H9 (cell line): Measurements from ENCODE around the gene JARID2. TPM values are rescaled to one million over a fixed set of nuclear protein-coding genes. Genes with fewer than 3 reads are reported as not detected.

Source experiments
- DNase-seq: peaks from one replicate; pipeline ENCODE4 v3.0.0-alpha.2; 2017
- H2AFZ ChIP-seq: one replicate; pipeline ENCODE4 v1.6.1; 2013; ENCODE audit warnings: mild to moderate bottlenecking, low read length, control low read depth, moderate library complexity
- H2AK5ac ChIP-seq: 2 replicates; pipeline ENCODE4 v1.6.1; 2013; ENCODE audit warnings: low read length, control low read depth, mixed read lengths; ENCODE audit not compliant: insufficient read length
- H2BK120ac ChIP-seq: one replicate; pipeline ENCODE4 v1.6.1; 2013; ENCODE audit warnings: low read depth, mild to moderate bottlenecking, low read length, control low read depth, inconsistent platforms; ENCODE audit not compliant: poor library complexity, severe bottlenecking
- H2BK12ac ChIP-seq: 2 replicates; pipeline ENCODE4 v1.6.1; 2013; ENCODE audit warnings: low read length, control low read depth, mixed read lengths, low read depth; ENCODE audit not compliant: insufficient read length
- H2BK15ac ChIP-seq: 2 replicates; pipeline ENCODE4 v1.6.1; 2013; ENCODE audit warnings: low read depth, low read length, control low read depth
- H2BK20ac ChIP-seq: one replicate; pipeline ENCODE4 v1.6.1; 2013; ENCODE audit warnings: low read depth, mild to moderate bottlenecking, low read length, control low read depth, inconsistent platforms; ENCODE audit not compliant: poor library complexity, severe bottlenecking
- H2BK5ac ChIP-seq: 2 replicates; pipeline ENCODE4 v1.6.1; 2013; ENCODE audit warnings: low read length, control low read depth, mixed read lengths; ENCODE audit not compliant: insufficient read length
- H3K14ac ChIP-seq: 2 replicates; pipeline ENCODE4 v1.6.1; 2013; ENCODE audit warnings: low read length, control low read depth; ENCODE audit not compliant: insufficient read depth
- H3K18ac ChIP-seq: 2 replicates; pipeline ENCODE4 v1.6.1; 2013; ENCODE audit warnings: low read depth, mild to moderate bottlenecking, mixed read lengths, low read length, control low read depth; ENCODE audit not compliant: insufficient read length
- H3K23ac ChIP-seq: 2 replicates; pipeline ENCODE4 v1.6.1; 2013; ENCODE audit warnings: low read length, control low read depth, mixed read lengths, low read depth; ENCODE audit not compliant: insufficient read length
- H3K23me2 ChIP-seq: 2 replicates; pipeline ENCODE4 v1.6.1; 2013; ENCODE audit warnings: low read depth, mild to moderate bottlenecking, mixed read lengths, low read length, control low read depth; ENCODE audit not compliant: insufficient read length, poor library complexity, severe bottlenecking
- H3K27ac ChIP-seq: 2 replicates; pipeline ENCODE4 v1.5.1; 2013; ENCODE audit warnings: low read length, control low read depth, mixed read lengths, low read depth; ENCODE audit not compliant: insufficient read length
- H3K27me3 ChIP-seq: 2 replicates; pipeline ENCODE4 v1.6.1; 2013; ENCODE audit warnings: low read length, control low read depth, inconsistent platforms; ENCODE audit not compliant: insufficient read depth
- H3K4ac ChIP-seq: 2 replicates; pipeline ENCODE4 v1.6.1; 2013; ENCODE audit warnings: low read depth, mild to moderate bottlenecking, control low read depth, inconsistent platforms, low read length, moderate library complexity
- H3K4me1 ChIP-seq: 2 replicates; pipeline ENCODE4 v1.6.1; 2013; ENCODE audit warnings: low read length, control low read depth, inconsistent platforms; ENCODE audit not compliant: insufficient read depth
- H3K4me2 ChIP-seq: 2 replicates; pipeline ENCODE4 v1.6.1; 2013; ENCODE audit warnings: low read length, control low read depth, mixed read lengths; ENCODE audit not compliant: insufficient read length, insufficient read depth
- H3K56ac ChIP-seq: 2 replicates; pipeline ENCODE4 v1.6.1; 2013; ENCODE audit warnings: low read depth, mild to moderate bottlenecking, mixed read lengths, low read length, control low read depth; ENCODE audit not compliant: insufficient read length
- H3K79me1 ChIP-seq: 2 replicates; pipeline ENCODE4 v1.6.1; 2013; ENCODE audit warnings: low read depth, mild to moderate bottlenecking, moderate library complexity, low read length, control low read depth, inconsistent platforms; ENCODE audit not compliant: insufficient read depth, poor library complexity, severe bottlenecking
- H3K79me2 ChIP-seq: 2 replicates; pipeline ENCODE4 v1.6.1; 2013; ENCODE audit warnings: low read length, control low read depth, inconsistent platforms; ENCODE audit not compliant: insufficient read depth
- H3K9ac ChIP-seq: 2 replicates; pipeline ENCODE4 v1.6.1; 2013; ENCODE audit warnings: low read length, control low read depth, mixed read lengths; ENCODE audit not compliant: insufficient read length; ENCODE audit errors: extremely low read depth
- H3K9me3 ChIP-seq: one replicate; pipeline ENCODE4 v1.6.1; 2013; ENCODE audit warnings: low read depth, low read length, inconsistent platforms; ENCODE audit not compliant: control insufficient read depth
- H3T11ph ChIP-seq: one replicate; pipeline ENCODE4 v1.6.1; 2013; ENCODE audit warnings: mild to moderate bottlenecking, low read length, control low read depth, inconsistent platforms
- H4K20me1 ChIP-seq: one replicate; pipeline ENCODE4 v1.6.1; 2013; ENCODE audit not compliant: control insufficient read depth, insufficient read length, insufficient read depth
- H4K5ac ChIP-seq: 2 replicates; pipeline ENCODE4 v1.6.1; 2013; ENCODE audit warnings: low read depth, mild to moderate bottlenecking, mixed read lengths, low read length, control low read depth; ENCODE audit not compliant: insufficient read length
- H4K8ac ChIP-seq: replicated peaks from 2 replicates; pipeline ENCODE4 v1.6.1; 2013; ENCODE audit warnings: low read length, control low read depth, mixed read lengths, low read depth; ENCODE audit not compliant: insufficient read length
- H4K91ac ChIP-seq: 2 replicates; pipeline ENCODE4 v1.6.1; 2013; ENCODE audit warnings: low read depth, mild to moderate bottlenecking, moderate library complexity, mixed read lengths, low read length, control low read depth; ENCODE audit not compliant: insufficient read length
- H3K27ac Mint-ChIP-seq, 3 experiments: 2 replicates in 2 of 3; 3 replicates in 1 of 3; pipeline ENCODE4 v1.8.0; 2020 to 2021; ENCODE audit warnings: mixed read lengths in 3 of 3, mild to moderate bottlenecking in 1 of 3, moderate library complexity in 1 of 3
- H3K27me3 Mint-ChIP-seq: 2 replicates; pipeline ENCODE4 v1.8.0; 2021; ENCODE audit warnings: low read depth, mild to moderate bottlenecking, moderate library complexity, mixed read lengths
- H3K36me3 Mint-ChIP-seq, 3 experiments: 2 replicates in 2 of 3; 3 replicates in 1 of 3; pipeline ENCODE4 v1.8.0; 2020 to 2021; ENCODE audit warnings: low read depth in 3 of 3, mixed read lengths in 3 of 3; ENCODE audit not compliant: insufficient read depth in 1 of 3
- H3K4me1 Mint-ChIP-seq, 2 experiments: 2 replicates each; pipeline ENCODE4 v1.8.0; 2020; ENCODE audit warnings: mixed read lengths in 2 of 2
- H3K4me3 Mint-ChIP-seq, 2 experiments: 2 replicates in 1 of 2; 3 replicates in 1 of 2; pipeline ENCODE4 v1.8.0; 2020 to 2021; ENCODE audit warnings: mild to moderate bottlenecking in 2 of 2, mixed read lengths in 2 of 2, moderate library complexity in 1 of 2
- H3K9me3 Mint-ChIP-seq, 2 experiments: 2 replicates in 1 of 2; 3 replicates in 1 of 2; pipeline ENCODE4 v1.8.0; 2020; ENCODE audit warnings: mild to moderate bottlenecking in 2 of 2, mixed read lengths in 2 of 2, moderate library complexity in 1 of 2
- WGBS: extraction: QIAGEN DNeasy Blood & Tissue Kit; methylation state at CpG from one replicate; pipeline ENCODE4 v1.1.7; 2013; ENCODE audit warnings: missing lambda C conversion rate, low lambda C conversion rate, mixed read lengths; ENCODE audit not compliant: insufficient read length; ENCODE audit errors: extremely low coverage; 5-methylcytosine and 5-hydroxymethylcytosine counted together
- total RNA-seq: library from RNA; stranded (reverse); gene quantifications from 2 replicates; pipeline ENCODE4 v1.2.1, GENCODE V29; 2021
- TF ChIP-seq, protein P1 (sequence below): fragments of 200-600 bp; sonication (generic); conservative IDR thresholded peaks from 3 replicates; pipeline ENCODE4 v1.8.0; 2021; ENCODE audit warnings: antibody characterized with exemption, mild to moderate bottlenecking

Gene JARID2
- total RNA-seq, 1 experiment from 2014 or later = 174 TPM

- no peak overlapping the region for H2BK5ac ChIP-seq
- no peak overlapping the region for H2BK120ac ChIP-seq
- WGBS = no CpG with 5 or more reads among the region's 8 CpGs
- H3K23ac ChIP-seq = no peak overlapping the region
- TF ChIP-seq, protein P1, sequence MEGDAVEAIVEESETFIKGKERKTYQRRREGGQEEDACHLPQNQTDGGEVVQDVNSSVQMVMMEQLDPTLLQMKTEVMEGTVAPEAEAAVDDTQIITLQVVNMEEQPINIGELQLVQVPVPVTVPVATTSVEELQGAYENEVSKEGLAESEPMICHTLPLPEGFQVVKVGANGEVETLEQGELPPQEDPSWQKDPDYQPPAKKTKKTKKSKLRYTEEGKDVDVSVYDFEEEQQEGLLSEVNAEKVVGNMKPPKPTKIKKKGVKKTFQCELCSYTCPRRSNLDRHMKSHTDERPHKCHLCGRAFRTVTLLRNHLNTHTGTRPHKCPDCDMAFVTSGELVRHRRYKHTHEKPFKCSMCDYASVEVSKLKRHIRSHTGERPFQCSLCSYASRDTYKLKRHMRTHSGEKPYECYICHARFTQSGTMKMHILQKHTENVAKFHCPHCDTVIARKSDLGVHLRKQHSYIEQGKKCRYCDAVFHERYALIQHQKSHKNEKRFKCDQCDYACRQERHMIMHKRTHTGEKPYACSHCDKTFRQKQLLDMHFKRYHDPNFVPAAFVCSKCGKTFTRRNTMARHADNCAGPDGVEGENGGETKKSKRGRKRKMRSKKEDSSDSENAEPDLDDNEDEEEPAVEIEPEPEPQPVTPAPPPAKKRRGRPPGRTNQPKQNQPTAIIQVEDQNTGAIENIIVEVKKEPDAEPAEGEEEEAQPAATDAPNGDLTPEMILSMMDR = no peak
- H3T11ph ChIP-seq = no peak overlapping the region
- no peaks in the 10 kb centered on the region for H3K79me1 ChIP-seq
- Mint-ChIP-seq H3K36me3 (peaks cover 16 to 62% (median 32%) of the 10 kb centered on the region in 3 experiments; a peak in 6 of 7 replicates), H3K27me3 (no peaks in the 10 kb centered on the region), H3K4me1 (peaks cover 91 to 92% of the 10 kb centered on the region in 2 experiments), H3K27ac (peak overlapping the region in 1 of 3 experiments; percentile 85; a peak in 2 of 7 replicates), H3K9me3 (no peaks in the 10 kb centered on the region), H3K4me3 (peak overlapping the region in 1 of 2 experiments; percentile 18; a peak in 1 of 5 replicates)
- no peak overlapping the region for H4K5ac ChIP-seq
- H3K79me2 ChIP-seq = peaks cover 99% of the 10 kb centered on the region
- H3K27ac ChIP-seq = no peak overlapping the region
- H2AFZ ChIP-seq = no peak overlapping the region
- H3K27me3 ChIP-seq = no peaks in the 10 kb centered on the region
- H4K8ac ChIP-seq = no peak overlapping the region
- peak overlapping the region; percentile 18 for H3K4me2 ChIP-seq
- no peak overlapping the region for H2BK15ac ChIP-seq
- H3K9me3 ChIP-seq = no peaks in the 10 kb centered on the region
- no peak overlapping the region for H4K91ac ChIP-seq
- H3K9ac ChIP-seq = no peak overlapping the region
- no peak overlapping the region for H3K56ac ChIP-seq
- DNase-seq = no peak
- H2BK12ac ChIP-seq = no peak overlapping the region
- H3K4ac ChIP-seq = no peak overlapping the region
- H3K14ac ChIP-seq = no peak overlapping the region
- no peaks in the 10 kb centered on the region for H3K23me2 ChIP-seq
- no peak overlapping the region for H3K18ac ChIP-seq
- H2AK5ac ChIP-seq = no peak overlapping the region
- no peaks in the 10 kb centered on the region for H4K20me1 ChIP-seq
- peaks cover 29% of the 10 kb centered on the region for H3K4me1 ChIP-seq
- H2BK20ac ChIP-seq = no peak overlapping the region
Measured at GRCh38 chr6:15257357-15258132, 11.7 kb downstream of the JARID2 start.
